K562 (cell line): ENCODE data around the gene VAT1L. TPM values are rescaled to one million over a fixed set of nuclear protein-coding genes. Genes with fewer than 3 reads are reported as not detected.

Source experiments
- BCOR ChIP-seq: fragments of 450-650 bp; IDR thresholded peaks from 2 replicates; pipeline ENCODE4 v1.6.1; 2016
- BRF2 ChIP-seq: IDR thresholded peaks from 3 replicates; pipeline ENCODE4 v1.6.1; 2011; ENCODE audit warnings: borderline replicate concordance, mild to moderate bottlenecking; ENCODE audit not compliant: insufficient read length, insufficient read depth
- CBX8 ChIP-seq: fragments of 200-600 bp; sonication (generic); IDR thresholded peaks from 2 replicates; pipeline ENCODE4 v1.6.1; 2012; ENCODE audit warnings: borderline replicate concordance, mixed run types, low read depth, mild to moderate bottlenecking, moderate library complexity, mixed read lengths, low read length, control low read depth, inconsistent platforms; ENCODE audit not compliant: poor library complexity, severe bottlenecking; ENCODE audit errors: extremely low read depth
- CEBPG ChIP-seq, 3 experiments: fragments of 200-800 bp in 1 of 3; sonication (Bioruptor generic) in 1 of 3; sonication (generic) in 1 of 3; formaldehyde crosslinking in 1 of 3; IDR thresholded peaks in 2 of 3; conservative IDR thresholded peaks in 1 of 3; 2 replicates each; pipeline versions ENCODE4 v1.6.1 to v1.8.0; 2016 to 2022; ENCODE audit warnings: missing compliant biosample characterization in 2 of 3, missing genetic modification characterization in 2 of 3, mild to moderate bottlenecking in 1 of 3, missing genetic modification reagents in 1 of 3
- FOXJ2 ChIP-seq: fragments of 200-800 bp; sonication (Bioruptor generic); IDR thresholded peaks from 2 replicates; pipeline ENCODE4 v1.6.1; 2016; ENCODE audit warnings: missing genetic modification characterization, missing compliant biosample characterization
- FOXK2 ChIP-seq, 2 experiments: fragments of 450-650 bp; IDR thresholded peaks in 1 of 2; conservative IDR thresholded peaks in 1 of 2; 2 replicates each; pipeline ENCODE4 v1.6.1; 2016; ENCODE audit warnings: low read depth in 2 of 2, mild to moderate bottlenecking in 1 of 2
- GTF2E2 ChIP-seq: fragments of 200-800 bp; sonication (Bioruptor generic); IDR thresholded peaks from 2 replicates; pipeline ENCODE4 v1.6.1; 2016; ENCODE audit warnings: missing genetic modification characterization, missing compliant biosample characterization
- HSF4 ChIP-seq: fragments of 250-450 bp; sonication (Bioruptor Pico); IDR thresholded peaks from 2 replicates; pipeline ENCODE4 v2.1.2; 2022; ENCODE audit warnings: mild to moderate bottlenecking, moderate library complexity, borderline replicate concordance
- ILK ChIP-seq: fragments of 450-650 bp; IDR thresholded peaks from 2 replicates; pipeline ENCODE4 v1.6.1; 2016; ENCODE audit warnings: missing genetic modification characterization, low read depth, mild to moderate bottlenecking, missing compliant biosample characterization, moderate library complexity, borderline replicate concordance
- MAFF ChIP-seq: IDR thresholded peaks from 2 replicates; pipeline ENCODE4 v1.6.1; 2012; ENCODE audit warnings: low read length, improper control_type of control experiment
- MAZ ChIP-seq, 2 experiments: fragments of 450-650 bp in 1 of 2; sonication (generic) in 1 of 2; formaldehyde crosslinking; IDR thresholded peaks in 1 of 2; conservative IDR thresholded peaks in 1 of 2; 2 replicates each; pipeline versions ENCODE4 v1.4.0 to v1.5.0; 2020; ENCODE audit warnings: mild to moderate bottlenecking in 1 of 2, missing genetic modification reagents in 1 of 2
- MCM2 ChIP-seq: fragments of 450-650 bp; IDR thresholded peaks from 2 replicates; pipeline ENCODE4 v1.6.1; 2017; ENCODE audit warnings: low read depth, mild to moderate bottlenecking
- MEF2A ChIP-seq: IDR thresholded peaks from 2 replicates; pipeline ENCODE4 v1.6.1; 2011; ENCODE audit warnings: low read depth, mild to moderate bottlenecking, low read length, moderate library complexity; ENCODE audit not compliant: control insufficient read depth
- MNT ChIP-seq, 2 experiments: fragments of 450-650 bp; conservative IDR thresholded peaks; 2 replicates each; pipeline ENCODE4 v1.6.1; 2017; ENCODE audit warnings: mild to moderate bottlenecking in 2 of 2, moderate library complexity in 2 of 2
- MYNN ChIP-seq, 2 experiments: sonication (generic); formaldehyde crosslinking in 1 of 2; IDR thresholded peaks; 2 replicates each; pipeline versions ENCODE4 v1.5.0 to v1.6.1; 2016 to 2020; ENCODE audit warnings: antibody characterized with exemption in 1 of 2, missing genetic modification reagents in 1 of 2
- NR1H2 ChIP-seq: sonication (generic); formaldehyde crosslinking; IDR thresholded peaks from 2 replicates; pipeline ENCODE4 v1.4.0; 2020; ENCODE audit warnings: mild to moderate bottlenecking, missing genetic modification reagents
- PHTF2 ChIP-seq: fragments of 250-450 bp; sonication (Bioruptor Pico); IDR thresholded peaks from 2 replicates; pipeline ENCODE4 v1.5.0; 2021; ENCODE audit warnings: mild to moderate bottlenecking
- POLR2G ChIP-seq: fragments of 200-400 bp; formaldehyde crosslinking; IDR thresholded peaks from 2 replicates; pipeline ENCODE4 v1.6.1; 2017; ENCODE audit warnings: low read depth, mild to moderate bottlenecking, antibody characterized with exemption, low read length, moderate library complexity
- SIN3A ChIP-seq, 2 experiments: fragments of 150-350 bp in 1 of 2; IDR thresholded peaks; 2 replicates each; pipeline ENCODE4 v1.6.1; 2011 to 2016; ENCODE audit warnings: borderline replicate concordance in 2 of 2, low read depth in 2 of 2, low read length in 2 of 2, mild to moderate bottlenecking in 2 of 2, moderate library complexity in 2 of 2; ENCODE audit not compliant: control insufficient read depth in 1 of 2
- SMARCA5 ChIP-seq: fragments of 450-650 bp; IDR thresholded peaks from 2 replicates; pipeline ENCODE4 v1.6.1; 2016
- TGIF2 ChIP-seq: sonication (generic); formaldehyde crosslinking; IDR thresholded peaks from 2 replicates; pipeline ENCODE4 v1.8.1; 2022; ENCODE audit warnings: mild to moderate bottlenecking, missing genetic modification reagents, moderate library complexity
- TOE1 ChIP-seq, 2 experiments: fragments of 450-650 bp in 1 of 2; sonication (generic) in 1 of 2; formaldehyde crosslinking in 1 of 2; IDR thresholded peaks; 2 replicates each; pipeline versions ENCODE4 v1.7.1 to v1.8.0; 2016 to 2022; ENCODE audit warnings: borderline replicate concordance in 2 of 2, mild to moderate bottlenecking in 2 of 2, antibody characterized with exemption in 1 of 2, inconsistent platforms in 1 of 2, low read depth in 1 of 2, missing genetic modification reagents in 1 of 2, moderate library complexity in 1 of 2
- ZBTB8A ChIP-seq: fragments of 450-650 bp; IDR thresholded peaks from 2 replicates; pipeline ENCODE4 v1.6.1; 2018; ENCODE audit warnings: mild to moderate bottlenecking, moderate library complexity; ENCODE audit not compliant: partially characterized antibody
- ZNF133 ChIP-seq: fragments of 250-450 bp; sonication (Bioruptor Pico); IDR thresholded peaks from 2 replicates; pipeline ENCODE4 v1.4.0; 2020; ENCODE audit warnings: mild to moderate bottlenecking
- ZNF197 ChIP-seq: fragments of 200-800 bp; sonication (Bioruptor generic); IDR thresholded peaks from 2 replicates; pipeline ENCODE4 v1.6.1; 2016; ENCODE audit warnings: low read depth, missing genetic modification characterization, missing compliant biosample characterization
- ZNF354B ChIP-seq: fragments of 250-450 bp; sonication (Bioruptor Pico); IDR thresholded peaks from 2 replicates; pipeline ENCODE4 v1.4.0; 2020
- ZNF586 ChIP-seq: fragments of 450-650 bp; formaldehyde crosslinking; conservative IDR thresholded peaks from 2 replicates; pipeline ENCODE4 v1.4.0; 2020; ENCODE audit warnings: mild to moderate bottlenecking, moderate library complexity
- polyA plus RNA-seq, 8 experiments: library from polyadenylated mRNA; depleted of rRNA in 4 of 8; stranded (reverse) in 5 of 8; unstranded in 3 of 8; fragments of >200 nt; fragmentation: Nextera tagmentation in 2 of 8; fragmentation: Illumina TruSeq in 1 of 8; extraction: Ambion mirVana in 2 of 8; extraction: Trizol in 1 of 8; gene quantifications; 2 replicates each; pipeline versions ENCODE4 v1.2.1 to v1.2.3, GENCODE V29; 2011 to 2014; ENCODE audit warnings: inconsistent platforms in 1 of 8, missing spikeins in 1 of 8
- total RNA-seq, 7 experiments: library from RNA; depleted of rRNA in 6 of 7; stranded (reverse); fragments of >200 nt in 6 of 7; fragmentation: Illumina TruSeq in 2 of 7; extraction: Trizol in 2 of 7; gene quantifications; 2 replicates each; pipeline versions ENCODE4 v1.2.1 to v1.2.3, GENCODE V29; 2011 to 2021; ENCODE audit warnings: low replicate concordance in 1 of 7

VAT1L gene
- total and polyA plus RNA-seq, 9 of the 15 experiments (the other 6 are each of a cell fraction or from before 2014, with no cell fraction given) = 0.01 TPM; not detected in 8

DNA sequence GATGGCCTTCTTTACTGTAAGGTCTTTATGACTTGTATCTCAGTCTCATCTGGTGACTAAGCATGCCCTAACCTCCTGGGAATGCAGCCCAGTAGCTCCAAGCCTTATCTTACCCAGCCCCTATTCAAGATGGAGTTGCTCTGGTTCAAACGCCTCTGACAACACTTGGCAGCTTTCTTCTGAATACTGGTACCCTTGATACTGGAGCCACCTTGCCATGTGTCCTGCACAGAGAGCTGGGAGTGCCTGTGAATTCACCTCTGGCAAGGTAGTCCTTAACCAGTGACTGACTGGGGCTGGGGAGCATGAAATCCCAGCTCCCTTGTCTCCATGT lies 48.8 kb upstream of the VAT1L start (continued):
- TF ChIP-seq ZNF197 (CRISPR knock-in tag) = peak; percentile 95
- TF ChIP-seq SIN3A (IDR thresholded peaks at IDR 0.05; ENCODE audit: borderline replicate concordance in 2 of 2, control insufficient read depth in 1 of 2, low read depth in 2 of 2, low read length in 2 of 2) = no peak
- TF ChIP-seq BRF2 = no peak
- no peak for TF ChIP-seq MCM2
- no peak for TF ChIP-seq TGIF2 (CRISPR knock-in tag)
- TF ChIP-seq TOE1 (IDR thresholded peaks at IDR 0.05; ENCODE audit: borderline replicate concordance) = no peak
- no peak for TF ChIP-seq TOE1 (CRISPR knock-in tag; IDR thresholded peaks at IDR 0.05; ENCODE audit: borderline replicate concordance, low read depth)
- peak; percentile 81; the same call in 1 of the 2 replicates for TF ChIP-seq ILK
- TF ChIP-seq NR1H2 = no peak
- no peak for TF ChIP-seq MAFF
- no peak for TF ChIP-seq MNT (conservative IDR thresholded peaks at IDR 0.05)
- TF ChIP-seq ZNF354B = peak; percentile 78
- no peak for TF ChIP-seq ZNF133 (CRISPR knock-in tag)
- TF ChIP-seq GTF2E2 (tag) = no peak
- TF ChIP-seq CEBPG (CRISPR knock-in tag; IDR thresholded peaks at IDR 0.05) = no peak
- TF ChIP-seq CEBPG (tag; conservative IDR thresholded peaks at IDR 0.05 in 1 of 2, IDR thresholded peaks at IDR 0.05 in 1 of 2) = no peak
- no peak for TF ChIP-seq POLR2G
- no peak for TF ChIP-seq BCOR
- no peak for TF ChIP-seq FOXJ2 (tag)
- 0 out of 4 replicates have a peak, but pooled peaks of 1 of the 2 experiments have one; percentile 40 for TF ChIP-seq MAZ (CRISPR knock-in tag; conservative IDR thresholded peaks at IDR 0.05 in 1 of 2, IDR thresholded peaks at IDR 0.05 in 1 of 2)
- peak; percentile 89; the same call in 1 of the 2 replicates for TF ChIP-seq HSF4
- no peak for TF ChIP-seq ZNF586 (CRISPR knock-in tag)
- TF ChIP-seq PHTF2 (CRISPR knock-in tag) = no peak
- no peak for TF ChIP-seq ZBTB8A
- no peak for TF ChIP-seq MYNN (IDR thresholded peaks at IDR 0.05)
- no peak for TF ChIP-seq MYNN (CRISPR knock-in tag; IDR thresholded peaks at IDR 0.05)
- no peak for TF ChIP-seq MEF2A
- no peak for TF ChIP-seq FOXK2 (conservative IDR thresholded peaks at IDR 0.05 in 1 of 2, IDR thresholded peaks at IDR 0.05 in 1 of 2; ENCODE audit: low read depth in 2 of 2)
- no peak for TF ChIP-seq CBX8
- no peak for TF ChIP-seq SMARCA5
